NCI-H2227 treated with DMSO at 0.1 percent for 48 hours (cell line): ENCODE results near the gene SMAD9.

Source experiments
- DNase-seq: peaks from one replicate; lab custom pipeline; 2025; lab: John Stamatoyannopoulos, UW

SMAD9 gene

DNA sequence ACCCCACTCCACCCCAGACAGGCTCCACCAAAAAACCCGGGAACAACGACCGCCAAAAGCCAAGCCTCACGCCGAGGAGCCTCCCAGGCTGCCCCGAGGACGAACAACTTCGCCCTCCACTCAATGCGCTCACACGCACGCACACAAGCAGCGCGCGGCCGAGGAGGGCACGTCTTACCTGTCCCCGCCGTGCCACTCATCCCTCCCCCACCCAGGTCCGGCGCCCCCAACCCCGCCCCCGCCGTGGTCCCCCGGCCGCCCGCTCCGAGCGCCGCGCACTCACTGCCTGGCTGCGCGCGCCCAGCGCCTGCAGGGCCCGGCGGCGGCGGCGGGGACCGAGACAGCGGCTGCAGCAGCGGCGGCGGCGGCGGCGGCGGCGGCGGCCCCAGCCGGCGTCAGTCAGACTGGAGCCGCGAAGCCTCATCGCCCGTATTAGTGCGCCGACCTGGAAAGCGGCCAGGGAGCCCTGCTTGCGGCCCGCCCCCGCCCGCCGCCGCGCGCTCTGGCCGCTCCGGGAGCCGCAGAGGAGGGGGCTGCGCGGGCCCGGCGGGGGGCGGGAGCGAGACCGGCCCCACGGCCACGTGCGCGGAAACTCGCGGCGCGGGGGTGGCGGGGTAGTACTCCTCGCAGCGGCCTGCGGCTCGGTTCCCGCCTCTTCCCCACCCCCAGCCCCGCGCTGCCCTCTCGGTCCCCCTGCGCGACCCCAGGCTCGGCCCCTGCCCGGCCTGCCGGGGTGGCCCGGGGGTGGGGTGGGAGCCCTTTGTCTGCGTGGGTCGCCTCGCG, at the start of gene SMAD9:
Gene SMAD9, minus strand, starts transcription at position 406 of the 783 bp plus-strand sequence. CDS start 40,549 bp downstream, outside the sequence.
- DNase-seq: peak; percentile 23

DNA sequence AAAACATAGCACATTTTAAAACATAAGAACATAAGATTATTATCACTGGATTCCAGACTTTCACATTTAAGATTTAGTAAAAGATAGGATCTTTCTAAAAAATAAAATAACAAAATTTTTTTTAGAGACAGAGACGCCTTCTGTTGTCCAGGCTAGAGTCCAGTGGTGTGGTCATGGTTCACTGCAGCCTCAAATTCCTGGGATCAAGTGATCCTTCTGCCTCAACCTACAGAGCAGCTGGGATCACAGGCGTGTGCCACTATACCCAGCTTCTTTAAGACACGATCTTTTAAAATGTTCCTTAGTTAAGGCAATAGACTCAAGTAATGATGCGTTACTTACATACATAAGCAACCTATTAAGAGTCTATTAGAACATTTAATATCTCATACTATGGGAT, 46.4 kb upstream of the SMAD9 start:
- DNase-seq: no peak

DNA sequence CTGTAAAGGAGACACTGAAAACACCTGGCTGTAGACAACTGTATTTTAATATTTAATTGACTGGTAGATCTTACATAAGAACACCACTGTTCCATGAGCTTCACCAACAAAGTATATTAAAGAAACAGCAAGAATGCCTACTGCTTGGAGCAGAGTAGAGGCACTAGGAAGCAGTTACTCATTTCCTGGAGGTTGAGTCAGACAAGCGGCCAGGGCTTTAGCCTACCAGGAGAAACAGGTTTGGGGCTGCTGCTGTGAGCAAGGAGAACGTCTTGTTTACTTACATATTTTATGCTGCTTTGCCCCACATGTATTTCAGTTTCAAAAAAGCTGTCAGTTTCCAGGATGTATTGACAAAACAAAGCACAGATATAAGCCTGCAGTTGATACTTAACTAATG, 45.7 kb upstream of the SMAD9 start:
- no peak for DNase-seq

DNA sequence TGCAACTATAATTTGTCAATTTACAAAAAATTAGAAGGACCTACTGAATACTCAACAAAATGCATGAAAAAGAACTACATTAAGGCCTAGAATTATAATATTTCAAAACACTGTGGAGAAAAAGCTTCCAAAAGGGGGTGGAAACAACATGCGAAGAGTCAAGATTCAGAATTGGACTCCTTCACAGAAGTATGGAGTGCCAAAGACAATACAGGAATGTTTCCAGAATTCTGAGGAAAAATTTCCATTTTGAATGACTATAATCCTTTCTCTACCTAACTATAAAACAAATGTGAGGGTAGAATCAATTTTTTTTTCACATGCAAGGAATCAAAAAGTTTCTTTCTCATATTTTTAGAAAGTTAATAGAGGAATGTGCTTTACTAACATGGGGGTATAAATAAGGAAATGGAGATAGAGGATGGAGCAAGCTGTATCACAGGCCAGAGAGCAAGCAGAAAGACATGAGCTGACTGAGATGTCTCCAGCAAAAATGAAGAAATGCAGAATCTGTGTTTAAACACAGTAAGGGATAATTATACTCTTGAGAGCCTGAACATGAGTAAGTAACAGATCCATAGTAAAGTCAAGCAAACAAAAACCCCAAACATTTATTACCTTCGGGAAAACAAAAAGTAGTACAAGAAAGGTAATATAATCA, 39.5 kb upstream of the SMAD9 start:
- DNase-seq: no peak

DNA sequence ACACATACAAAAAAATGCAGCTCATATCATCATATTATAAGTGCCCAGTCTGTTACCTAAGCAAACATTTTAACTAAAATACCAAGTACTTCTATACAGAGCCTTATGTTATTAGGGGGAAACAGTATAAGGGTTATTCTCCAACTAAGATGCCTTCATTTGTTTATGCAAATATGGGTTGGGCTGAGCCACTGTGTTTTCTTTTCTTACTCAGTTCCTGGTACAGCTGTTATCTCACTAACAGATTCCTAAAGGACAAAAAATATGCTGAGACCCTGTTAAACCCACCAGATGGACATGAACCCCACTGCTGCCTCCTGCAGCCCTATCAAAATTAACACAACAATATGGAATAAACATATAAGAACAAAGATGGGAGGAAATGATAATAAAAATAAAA, 34.5 kb upstream of the SMAD9 start:
- DNase-seq: no peak

- DNase-seq: no peak
Measured at GRCh38 chr13:36950920-36951319, 30.9 kb upstream of the SMAD9 start.

DNA sequence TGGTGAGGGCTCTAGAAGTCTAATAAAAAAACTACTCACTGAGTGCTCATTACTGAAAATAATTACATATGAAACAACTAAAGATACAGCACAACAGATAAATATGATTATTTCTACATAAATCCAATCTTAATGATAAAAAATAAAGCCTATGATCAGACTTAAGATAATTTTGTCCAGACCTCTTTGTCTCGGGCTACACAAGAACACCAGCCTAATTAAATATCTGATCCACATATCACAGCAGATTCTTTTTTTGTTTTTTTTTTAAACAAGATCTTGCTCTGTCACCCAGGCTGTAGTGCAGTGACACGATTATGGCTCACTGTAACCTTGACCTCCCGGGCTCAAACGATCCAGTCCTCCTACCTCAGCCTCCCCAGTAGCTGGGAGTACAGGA, 30.3 kb upstream of the SMAD9 start:
- DNase-seq: no peak

DNA sequence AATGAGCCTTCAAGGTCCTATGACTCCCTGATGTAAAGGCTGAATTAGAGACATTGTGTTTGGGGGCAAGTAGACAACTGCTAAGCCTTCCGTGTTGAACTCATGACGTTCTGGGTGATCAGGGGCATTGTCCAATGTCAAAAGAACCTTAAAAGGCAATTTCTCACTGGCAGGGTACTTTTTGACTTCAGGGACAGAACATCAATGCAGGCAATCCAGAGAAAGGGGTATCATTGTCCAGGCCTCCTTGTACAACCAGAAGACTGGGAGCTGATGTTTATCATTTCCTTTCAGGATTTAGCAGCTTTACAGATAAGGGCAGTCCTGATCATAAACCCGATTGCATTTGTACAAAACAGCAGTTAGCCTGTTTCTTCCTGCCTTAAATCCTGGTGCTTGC, 25.0 kb upstream of the SMAD9 start:
- no peak for DNase-seq

- DNase-seq: no peak
Measured at GRCh38 chr13:36925603-36926002, 5.6 kb upstream of the SMAD9 start.

DNA sequence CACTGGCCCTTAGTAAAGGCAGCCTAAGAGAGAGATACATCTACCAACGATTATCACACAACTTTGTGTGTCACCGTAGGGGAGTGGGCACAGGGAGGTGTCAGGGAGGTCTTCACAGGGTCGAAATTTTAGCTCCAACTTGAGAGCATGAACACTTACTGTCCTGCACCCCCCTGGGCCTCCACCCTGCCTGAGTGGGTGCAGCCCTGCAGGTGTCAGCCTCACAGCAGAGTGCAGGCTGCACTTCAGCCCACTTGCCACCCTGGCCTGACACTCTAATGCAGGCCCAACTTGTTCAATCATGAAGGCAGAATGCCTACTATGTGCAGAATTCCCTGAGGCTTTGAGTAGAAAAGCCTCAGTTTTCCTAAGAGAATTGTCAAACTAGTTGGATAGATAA, 4.0 kb upstream of the SMAD9 start:
- DNase-seq: no peak

DNA sequence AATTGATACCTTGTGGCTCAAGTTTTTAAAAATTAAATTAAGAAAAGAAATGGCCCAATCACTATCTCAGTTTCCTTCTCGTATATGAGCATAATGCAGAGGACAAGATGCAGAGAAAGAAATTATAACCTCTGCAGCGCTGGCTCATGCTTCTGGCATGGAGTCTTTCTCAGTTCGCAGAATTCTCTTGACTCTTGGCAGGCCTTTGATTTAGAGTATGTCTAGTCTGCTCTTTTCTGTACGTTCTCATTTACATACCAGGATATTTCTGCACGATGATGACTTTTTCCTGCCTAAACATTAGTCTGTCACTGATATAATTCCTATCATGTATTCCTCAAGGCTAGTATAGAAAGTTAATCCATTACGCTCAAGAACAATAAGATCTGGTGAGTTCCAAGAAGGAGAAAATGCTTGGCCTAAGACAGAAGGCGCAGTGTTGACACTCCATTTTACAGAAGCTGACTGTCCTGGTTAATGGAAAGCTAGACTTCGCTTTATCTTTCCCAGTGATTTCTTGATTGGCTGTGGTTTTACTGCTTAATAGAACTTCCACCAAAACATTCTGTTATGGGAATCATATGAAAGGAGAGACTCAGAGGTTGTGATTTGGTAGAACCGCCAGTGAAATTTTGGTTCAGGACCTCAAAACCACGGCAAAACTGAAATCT, 1.7 kb upstream of the SMAD9 start:
- no peak for DNase-seq

DNA sequence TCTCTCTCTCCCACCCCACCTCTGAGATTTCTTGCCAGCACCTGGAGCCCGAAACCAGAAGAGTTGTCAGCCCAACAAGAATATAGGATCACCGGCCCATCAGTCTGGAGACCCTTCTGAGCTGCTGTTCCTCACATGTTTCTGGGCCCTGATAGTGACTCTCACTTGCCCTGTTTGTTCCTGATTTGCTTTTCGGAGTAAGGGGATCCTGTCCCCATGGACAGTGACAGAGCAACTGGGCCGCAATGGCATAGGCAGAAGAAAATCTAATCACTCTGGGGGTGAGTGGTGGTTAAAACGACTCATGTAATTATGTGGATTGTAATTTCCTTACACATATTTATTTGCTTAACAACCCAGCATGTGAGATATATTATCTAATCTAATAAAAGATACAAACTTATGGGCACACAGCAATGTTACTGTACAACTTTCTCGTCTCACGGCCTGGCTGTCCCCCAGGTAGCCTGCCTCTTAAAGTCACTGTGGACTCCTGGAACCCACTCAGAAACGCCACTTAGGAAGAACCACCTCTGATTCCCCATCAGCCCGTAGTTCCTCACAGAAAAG, 663 bp upstream of the SMAD9 start:
- peak; percentile 49 for DNase-seq

GRCh38 chr13:36919171-36919832, 736 bp downstream of the SMAD9 start:
- peak; percentile 56 for DNase-seq

- peak; percentile 24 for DNase-seq
Measured at GRCh38 chr13:36918246-36919131, 1.5 kb downstream of the SMAD9 start.

- DNase-seq: no peak
Measured at GRCh38 chr13:36917311-36917710, 2.7 kb downstream of the SMAD9 start.

DNA sequence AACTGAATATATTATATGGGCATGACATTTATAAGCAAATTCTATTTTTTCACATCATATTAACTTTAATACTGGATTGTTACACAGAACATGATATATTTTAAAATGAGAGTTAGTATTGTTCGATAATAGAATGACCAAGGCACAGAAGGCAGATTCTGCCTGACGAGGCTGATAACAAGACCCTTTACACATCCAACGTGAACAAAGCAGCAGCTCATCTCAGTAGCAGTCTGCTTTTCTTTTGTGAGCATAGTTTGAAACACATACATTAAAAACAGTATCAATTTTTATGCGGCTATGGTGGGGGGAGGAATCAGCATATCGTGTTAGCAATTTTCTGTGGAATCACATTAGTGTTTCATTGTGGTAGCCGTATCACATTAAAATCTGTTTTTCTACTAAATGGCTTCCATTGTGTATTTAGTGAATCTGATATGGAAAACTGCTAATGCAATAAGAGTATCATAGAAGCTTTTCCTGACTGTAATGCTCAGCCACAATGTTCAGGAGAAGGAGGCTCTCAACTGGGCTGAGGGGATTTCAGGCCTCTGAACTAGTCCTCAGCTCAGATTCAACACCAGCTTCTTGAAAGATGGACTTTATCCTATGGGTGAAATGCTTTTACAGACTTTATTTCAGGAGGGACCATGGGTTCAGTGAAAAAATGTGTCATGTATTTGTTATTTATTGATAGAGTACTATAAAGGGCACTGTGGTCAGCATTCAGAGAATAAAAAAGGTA, 4.0 kb downstream of the SMAD9 start:
- peak; percentile 25 for DNase-seq

- peak; percentile 32 for DNase-seq
Measured at GRCh38 chr13:36915106-36915505, 4.9 kb downstream of the SMAD9 start.

DNA sequence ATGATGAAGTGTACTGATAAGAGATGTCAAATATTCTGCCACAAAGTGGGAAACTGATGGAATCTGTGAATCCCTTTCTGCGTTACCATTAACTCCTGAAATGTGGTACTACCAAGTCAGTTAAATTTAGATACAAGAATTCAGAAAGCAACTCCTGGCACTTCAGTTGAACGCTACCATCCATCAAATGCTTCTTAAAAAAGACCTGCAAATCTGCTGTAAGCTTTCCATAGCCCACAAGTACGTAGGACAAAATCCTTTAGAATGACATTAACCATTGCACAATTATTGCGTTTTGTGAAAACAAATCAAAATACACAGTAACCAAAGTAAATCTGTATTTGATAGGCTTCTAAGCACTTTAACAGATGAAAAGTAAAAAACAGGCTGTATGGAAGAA, 5.4 kb downstream of the SMAD9 start:
- DNase-seq: no peak

GRCh38 chr13:36913463-36913862, 6.6 kb downstream of the SMAD9 start:
- DNase-seq: no peak

- no peak for DNase-seq
Measured at GRCh38 chr13:36912973-36913372, 7.1 kb downstream of the SMAD9 start.
